ENCODE data around the gene FCN1. TPM values are rescaled to one million over a fixed set of nuclear protein-coding genes. Genes with fewer than 3 reads are reported as not detected.

Gene FCN1
- total RNA-seq, 2 experiments from 2014 or later, result not detected

DNA sequence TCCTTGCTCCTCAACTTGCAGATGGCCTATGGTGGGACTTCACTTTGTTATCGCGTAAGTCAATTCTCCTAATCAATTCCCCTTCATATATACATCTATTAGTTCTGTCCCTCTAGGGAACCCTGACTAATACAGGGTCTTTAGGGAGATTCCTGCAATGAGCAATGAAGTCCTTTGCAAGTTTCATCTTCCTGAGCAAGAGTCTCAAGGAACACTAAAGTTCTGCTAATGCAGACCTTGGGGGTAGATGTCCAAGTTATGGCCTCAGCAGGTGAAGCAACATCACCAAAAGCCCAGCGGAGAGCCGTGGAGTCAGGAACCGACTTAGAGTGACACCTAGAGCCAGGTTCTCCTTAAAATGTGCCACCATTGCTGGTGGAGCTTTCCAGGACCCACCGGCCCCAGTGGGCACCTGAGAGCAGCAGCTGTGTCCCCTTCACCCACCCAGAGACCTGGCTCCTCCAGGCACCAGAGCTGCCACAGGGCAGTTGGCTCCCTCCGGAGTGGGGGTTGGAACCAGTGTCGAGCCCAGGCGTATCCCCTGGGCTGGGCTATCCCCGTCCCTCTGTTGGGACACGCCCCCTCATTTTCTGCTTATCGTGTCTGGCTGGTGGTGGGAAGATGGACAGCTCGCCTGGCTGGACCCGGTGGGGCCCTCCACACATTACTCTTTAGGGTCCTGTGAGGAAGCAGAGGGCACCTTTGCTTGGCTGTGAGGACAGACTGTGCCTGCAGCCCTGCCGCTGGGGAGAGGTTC, 10.9 kb upstream of the FCN1 start:
- Mint-ChIP-seq H3K27ac (no peak overlapping the region), H3K4me3 (no peak overlapping the region), H3K36me3 (ENCODE audit: low read depth) (no peaks in the 10 kb centered on the region), H3K27me3 (ENCODE audit: low read depth) (peaks cover 11% of the 10 kb centered on the region), H3K9me3 (no peaks in the 10 kb centered on the region), H3K4me1 (ENCODE audit: low read depth) (no peaks in the 10 kb centered on the region)
- intact Hi-C loops (cut with micrococcal nuclease), result no loop called here
- no peak for DNase-seq
- CTCF ChIA-PET, result no interaction called here

DNA sequence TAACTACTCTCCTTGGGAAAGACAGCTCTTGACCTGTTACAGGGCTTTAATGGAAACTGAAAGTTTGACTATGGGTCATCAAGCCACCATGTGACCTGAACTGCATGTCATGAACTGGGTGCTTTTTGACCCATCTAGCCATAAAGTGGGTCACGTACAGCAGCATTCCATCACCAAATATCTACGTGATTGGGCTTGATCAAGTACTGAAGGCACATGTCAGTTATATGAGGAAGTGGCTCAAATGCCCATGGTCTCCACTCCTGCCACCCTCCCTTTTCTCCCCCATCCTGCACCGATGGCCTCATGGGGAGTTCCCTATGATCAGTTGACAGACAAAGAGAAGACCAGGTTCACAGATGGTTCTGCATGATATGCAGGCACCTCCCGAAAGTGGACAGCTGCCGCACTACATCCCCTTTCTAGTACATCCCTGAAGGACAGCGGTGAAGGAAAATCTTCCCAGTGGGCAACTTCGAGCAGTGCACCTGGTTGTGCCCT, 7.3 kb upstream of the FCN1 start:
- DNase-seq, result no peak
- Mint-ChIP-seq H3K9me3 (peaks cover 2% of the 10 kb centered on the region), H3K4me1 (ENCODE audit: low read depth) (no peaks in the 10 kb centered on the region), H3K27me3 (ENCODE audit: low read depth) (peaks cover 3% of the 10 kb centered on the region), H3K4me3 (no peak overlapping the region), H3K36me3 (ENCODE audit: low read depth) (no peaks in the 10 kb centered on the region), H3K27ac (no peak overlapping the region)
- intact Hi-C loops (cut with micrococcal nuclease), result no loop called here
- CTCF ChIA-PET, result no interaction called here

DNA sequence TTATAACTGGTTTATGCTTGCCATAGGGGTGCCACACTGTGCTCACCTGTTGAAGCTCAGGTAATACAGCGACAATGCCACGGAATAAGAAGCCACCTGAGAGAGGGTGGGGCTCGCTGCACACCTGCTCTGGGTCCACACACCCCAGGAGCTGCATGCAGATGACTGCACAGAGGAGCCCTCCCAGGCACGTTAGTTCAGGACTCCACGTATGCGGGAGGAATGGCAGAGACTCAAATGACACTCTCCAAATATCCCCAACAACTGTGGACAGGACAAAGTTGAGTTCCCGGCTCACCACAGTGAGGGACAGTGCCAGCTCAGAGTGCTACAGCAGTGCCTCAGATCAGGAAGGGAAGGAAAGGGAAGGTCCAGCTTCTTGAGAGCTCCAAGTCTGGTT, 5.8 kb upstream of the FCN1 start:
- no peaks in the 10 kb centered on the region for H3K4me1 Mint-ChIP-seq (ENCODE audit: low read depth)
- intact Hi-C loops (cut with micrococcal nuclease), result no loop called here
- H3K27ac Mint-ChIP-seq, result no peak overlapping the region
- H3K4me3 Mint-ChIP-seq, result no peak overlapping the region
- peaks cover 3% of the 10 kb centered on the region for H3K27me3 Mint-ChIP-seq (ENCODE audit: low read depth)
- DNase-seq, result no peak
- H3K36me3 Mint-ChIP-seq (ENCODE audit: low read depth), result no peaks in the 10 kb centered on the region
- CTCF ChIA-PET, result no interaction called here
- H3K9me3 Mint-ChIP-seq, result peaks cover 13% of the 10 kb centered on the region

DNA sequence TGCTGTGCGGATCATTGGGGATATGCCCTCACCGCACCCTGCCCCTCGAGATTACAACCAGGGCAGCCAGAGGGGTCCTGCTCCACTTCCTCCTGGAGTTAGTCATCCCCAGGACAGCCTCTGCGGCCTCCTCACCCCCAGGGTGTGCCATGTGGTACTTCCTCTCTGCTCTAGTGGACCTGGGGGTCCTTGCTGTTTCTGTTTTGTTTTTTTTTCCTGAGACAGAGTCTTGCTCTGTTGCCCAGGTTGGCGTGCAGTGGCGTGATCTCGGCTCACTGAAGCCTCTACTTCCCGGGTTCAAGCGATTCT, 5.2 kb upstream of the FCN1 start:
- Mint-ChIP-seq H3K27me3 (ENCODE audit: low read depth) (peaks cover 3% of the 10 kb centered on the region), H3K4me1 (ENCODE audit: low read depth) (no peaks in the 10 kb centered on the region), H3K27ac (no peak overlapping the region), H3K9me3 (peaks cover 17% of the 10 kb centered on the region), H3K36me3 (ENCODE audit: low read depth) (no peaks in the 10 kb centered on the region), H3K4me3 (no peak overlapping the region)
- intact Hi-C loops (cut with micrococcal nuclease), result no loop called here
- no peak for DNase-seq
- CTCF ChIA-PET, result no interaction called here

DNA sequence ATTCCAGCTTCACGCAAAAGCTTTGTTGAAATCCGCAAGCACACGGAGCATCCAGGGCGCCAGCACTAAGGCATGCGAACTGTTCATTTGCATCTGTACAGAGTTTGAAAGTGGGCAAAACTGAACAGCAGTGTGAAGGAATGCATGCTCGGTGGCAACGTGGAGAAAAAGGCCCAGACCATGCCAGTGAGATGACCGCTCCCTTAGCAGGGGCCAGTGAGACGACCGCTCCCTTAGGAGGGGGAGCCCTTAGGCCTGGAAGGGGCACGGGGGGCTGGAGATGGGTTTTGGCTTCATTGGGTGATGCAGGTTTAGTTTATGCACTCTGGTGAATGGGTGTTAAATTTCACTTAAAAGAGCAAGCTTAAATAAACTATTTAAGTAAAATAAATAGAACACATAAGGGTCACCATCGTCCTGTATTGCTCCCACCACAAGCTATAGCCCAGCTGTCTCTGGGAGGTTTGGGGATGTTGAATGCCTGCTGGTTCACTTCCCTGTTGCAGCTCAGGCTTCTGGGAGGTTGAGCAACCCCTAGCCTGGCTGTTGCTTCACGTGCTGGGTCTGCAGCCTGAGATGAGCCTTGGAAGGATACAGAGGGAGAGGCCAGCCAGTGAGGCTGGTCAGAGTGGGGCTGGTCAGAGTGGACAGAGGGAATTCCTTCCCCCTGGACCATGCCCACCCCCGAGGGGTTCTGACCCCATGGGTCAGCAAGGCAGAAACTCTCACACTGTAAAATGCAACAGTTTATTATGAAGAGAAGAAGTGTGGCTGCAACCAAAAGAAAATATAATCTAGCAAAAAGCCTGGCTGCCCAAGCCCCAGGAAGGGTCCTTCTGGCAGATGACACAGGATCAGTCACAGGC, 4.6 kb upstream of the FCN1 start:
- intact Hi-C loops (cut with micrococcal nuclease), result no loop called here
- Mint-ChIP-seq H3K27me3 (ENCODE audit: low read depth) (peaks cover 3% of the 10 kb centered on the region), H3K4me3 (no peak overlapping the region), H3K27ac (no peak overlapping the region), H3K4me1 (ENCODE audit: low read depth) (no peaks in the 10 kb centered on the region), H3K9me3 (peaks cover 17% of the 10 kb centered on the region), H3K36me3 (ENCODE audit: low read depth) (no peaks in the 10 kb centered on the region)
- CTCF ChIA-PET, result no interaction called here
- DNase-seq, result no peak

DNA sequence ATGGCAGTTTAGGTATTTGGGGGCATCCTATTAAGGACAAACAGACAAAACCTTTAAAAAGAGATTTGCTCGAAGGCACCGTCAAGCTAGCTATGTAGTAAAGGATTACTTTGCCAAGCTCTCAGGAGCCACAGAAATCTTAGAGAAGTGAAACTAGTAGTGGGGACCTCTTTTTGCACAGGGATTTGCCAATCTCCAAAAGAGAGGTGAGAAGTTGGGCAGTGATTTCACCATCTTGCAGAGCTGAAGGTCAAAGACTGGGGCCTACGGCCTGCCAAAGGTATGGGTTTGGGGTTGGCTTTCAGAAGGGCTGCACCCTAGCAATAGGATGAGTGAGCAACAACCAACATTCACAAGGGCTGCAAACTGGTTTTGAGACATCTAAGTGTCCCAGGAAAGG, 1.6 kb upstream of the FCN1 start:
- no peaks in the 10 kb centered on the region for H3K36me3 Mint-ChIP-seq (ENCODE audit: low read depth)
- H3K9me3 Mint-ChIP-seq, result peaks cover 17% of the 10 kb centered on the region
- no peaks in the 10 kb centered on the region for H3K4me1 Mint-ChIP-seq (ENCODE audit: low read depth)
- H3K4me3 Mint-ChIP-seq, result no peak overlapping the region
- peaks cover 8% of the 10 kb centered on the region for H3K27me3 Mint-ChIP-seq (ENCODE audit: low read depth)
- CTCF ChIA-PET, result no interaction called here
- intact Hi-C loops (cut with micrococcal nuclease), result no loop called here
- H3K27ac Mint-ChIP-seq, result no peak overlapping the region
- DNase-seq, result no peak

DNA sequence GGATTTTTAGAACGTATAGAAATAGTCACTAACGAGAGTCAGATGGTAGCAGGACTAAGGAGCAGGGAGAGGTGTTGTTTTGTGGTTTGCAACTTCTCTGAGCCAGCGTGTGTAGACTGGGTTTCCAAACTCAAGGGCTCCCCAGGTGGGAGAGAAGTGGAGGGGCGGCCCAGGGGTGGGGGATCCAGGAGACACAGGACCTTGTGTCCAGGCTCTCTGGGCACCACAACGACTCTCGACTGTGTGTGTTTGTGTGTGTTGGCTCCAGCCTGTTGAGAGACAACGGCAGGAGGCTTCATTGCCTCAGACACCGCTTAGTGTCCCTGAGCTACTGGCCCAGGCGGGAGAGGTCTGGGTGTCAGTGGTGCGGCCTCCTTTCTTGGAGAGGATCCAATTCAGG, 934 bp upstream of the FCN1 start:
- no peak for DNase-seq
- Mint-ChIP-seq H3K4me1 (ENCODE audit: low read depth) (no peaks in the 10 kb centered on the region), H3K27ac (no peak overlapping the region), H3K4me3 (no peak overlapping the region), H3K36me3 (ENCODE audit: low read depth) (no peaks in the 10 kb centered on the region), H3K27me3 (ENCODE audit: low read depth) (peaks cover 8% of the 10 kb centered on the region), H3K9me3 (peaks cover 17% of the 10 kb centered on the region)
- intact Hi-C loops (cut with micrococcal nuclease), result no loop called here
- CTCF ChIA-PET, result no interaction called here

GRCh38 chr9:134916161-134916665, 1.5 kb downstream of the FCN1 start:
- H3K27ac Mint-ChIP-seq, result no peak overlapping the region
- H3K27me3 Mint-ChIP-seq (ENCODE audit: low read depth), result peaks cover 12% of the 10 kb centered on the region
- peaks cover 17% of the 10 kb centered on the region for H3K9me3 Mint-ChIP-seq
- DNase-seq, result no peak
- CTCF ChIA-PET, result interaction anchor here (0.7 kb wide), 1 partner anchor 45 kb away, joined by 3 read pairs; no protein-coding TSS in a partner anchor
- no peak overlapping the region for H3K4me3 Mint-ChIP-seq
- no peaks in the 10 kb centered on the region for H3K36me3 Mint-ChIP-seq (ENCODE audit: low read depth)
- H3K4me1 Mint-ChIP-seq (ENCODE audit: low read depth), result no peaks in the 10 kb centered on the region
- intact Hi-C loops (cut with micrococcal nuclease), result no loop called here

- Mint-ChIP-seq H3K4me3 (no peak overlapping the region), H3K27me3 (ENCODE audit: low read depth) (peaks cover 17% of the 10 kb centered on the region), H3K4me1 (ENCODE audit: low read depth) (no peaks in the 10 kb centered on the region), H3K27ac (no peak overlapping the region), H3K36me3 (ENCODE audit: low read depth) (no peaks in the 10 kb centered on the region), H3K9me3 (peaks cover 14% of the 10 kb centered on the region)
- intact Hi-C loops (cut with micrococcal nuclease), result no loop called here
- DNase-seq, result no peak
- CTCF ChIA-PET, result no interaction called here
These were observed 2.4 kb downstream of the FCN1 start for GRCh38 chr9:134915046-134915985.

DNA sequence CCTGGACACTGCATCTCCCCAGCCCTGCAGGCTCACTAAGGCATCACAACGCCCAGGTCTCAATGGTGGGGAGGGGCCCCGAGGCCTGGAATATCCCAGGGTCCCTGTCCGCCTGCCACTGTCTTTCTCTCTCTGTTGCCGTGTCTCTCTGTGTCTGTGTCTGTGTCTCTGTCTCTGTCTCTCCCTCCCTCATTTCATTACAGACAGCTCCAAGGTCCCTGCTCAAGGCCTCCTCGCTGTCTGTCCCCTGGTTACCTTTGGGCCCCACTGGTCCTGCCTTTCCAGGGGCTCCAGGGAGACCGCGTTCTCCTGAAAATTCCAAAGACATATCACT, 3.2 kb downstream of the FCN1 start:
- Mint-ChIP-seq H3K4me3 (no peak overlapping the region), H3K36me3 (ENCODE audit: low read depth) (no peaks in the 10 kb centered on the region), H3K4me1 (ENCODE audit: low read depth) (no peaks in the 10 kb centered on the region), H3K9me3 (peaks cover 10% of the 10 kb centered on the region), H3K27me3 (ENCODE audit: low read depth) (peaks cover 25% of the 10 kb centered on the region), H3K27ac (no peak overlapping the region)
- intact Hi-C loops (cut with micrococcal nuclease), result no loop called here
- DNase-seq, result no peak
- CTCF ChIA-PET, result no interaction called here

- Mint-ChIP-seq H3K4me1 (ENCODE audit: low read depth) (no peaks in the 10 kb centered on the region), H3K27ac (no peak overlapping the region), H3K4me3 (no peak overlapping the region), H3K36me3 (ENCODE audit: low read depth) (no peaks in the 10 kb centered on the region), H3K27me3 (ENCODE audit: low read depth) (peaks cover 25% of the 10 kb centered on the region), H3K9me3 (peaks cover 7% of the 10 kb centered on the region)
- intact Hi-C loops (cut with micrococcal nuclease), result no loop called here
- CTCF ChIA-PET, result no interaction called here
- DNase-seq, result no peak
These were observed 3.8 kb downstream of the FCN1 start for GRCh38 chr9:134913713-134914500.
